HCEC 1CT (cell line): ENCODE data around the gene VPS33B.
A peak's percentile ranks its signal among the peaks of the same experiment; 100 is the strongest.
"Not testable (repeated sequence)": the region's sequence is repeated elsewhere in the genome, so short reads cannot be mapped to it uniquely, and the experiment has no call there.

Experiments used
- DNase-seq: peaks from one replicate; pipeline ENCODE4 v3.0.0-alpha.2; 2017

Gene VPS33B

GRCh38 chr15:91027677-91028076, 5.3 kb upstream of the VPS33B start:
- no peak for DNase-seq

- DNase-seq: no peak
Observed at GRCh38 chr15:91023720-91024119, 1.3 kb upstream of the VPS33B start.

DNA sequence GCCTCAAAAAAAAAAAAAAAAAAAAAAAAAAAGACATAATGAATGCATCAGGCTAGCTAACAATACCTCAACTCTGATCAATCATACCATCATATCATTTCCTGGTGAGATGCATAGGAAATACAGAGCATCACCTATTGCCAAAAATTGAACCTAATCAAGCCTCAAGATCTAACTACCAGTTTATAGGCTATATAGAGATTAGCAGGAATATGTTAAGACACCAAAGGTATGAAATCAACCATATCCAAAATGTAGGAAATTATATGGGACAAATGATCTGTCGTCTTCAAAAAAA, 387 bp upstream of the VPS33B start:
- DNase-seq: no peak

GRCh38 chr15:91021516-91022074, 799 bp downstream of the VPS33B start:
- peak; percentile 56 for DNase-seq

GRCh38 chr15:91018158-91018557, 4.2 kb downstream of the VPS33B start:
- DNase-seq: no peak

- no peak for DNase-seq
Observed at GRCh38 chr15:91017716-91018115, 4.7 kb downstream of the VPS33B start.

DNA sequence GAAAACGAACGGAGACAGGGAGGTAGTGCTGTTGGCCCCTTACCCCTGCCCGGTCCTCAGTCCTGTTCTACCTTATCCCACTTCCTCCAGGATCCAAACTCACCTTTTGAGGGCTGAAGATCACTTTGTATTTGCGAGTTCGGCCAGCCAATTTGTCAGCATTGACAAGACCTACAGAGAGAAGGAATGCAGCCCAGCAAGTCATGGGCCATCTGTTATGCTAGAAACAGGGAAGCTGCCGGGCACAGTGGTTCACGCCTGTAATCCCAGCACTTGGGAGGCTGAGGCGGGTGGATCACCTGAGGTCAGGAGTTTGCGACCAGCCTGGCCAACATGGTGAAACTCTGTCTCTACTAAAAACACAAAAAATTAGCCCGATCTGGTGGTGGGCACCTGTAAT, 8.7 kb downstream of the VPS33B start:
- not testable (repeated sequence) for DNase-seq

- DNase-seq: no peak
Observed at GRCh38 chr15:91007266-91007665, 15.1 kb downstream of the VPS33B start.

DNA sequence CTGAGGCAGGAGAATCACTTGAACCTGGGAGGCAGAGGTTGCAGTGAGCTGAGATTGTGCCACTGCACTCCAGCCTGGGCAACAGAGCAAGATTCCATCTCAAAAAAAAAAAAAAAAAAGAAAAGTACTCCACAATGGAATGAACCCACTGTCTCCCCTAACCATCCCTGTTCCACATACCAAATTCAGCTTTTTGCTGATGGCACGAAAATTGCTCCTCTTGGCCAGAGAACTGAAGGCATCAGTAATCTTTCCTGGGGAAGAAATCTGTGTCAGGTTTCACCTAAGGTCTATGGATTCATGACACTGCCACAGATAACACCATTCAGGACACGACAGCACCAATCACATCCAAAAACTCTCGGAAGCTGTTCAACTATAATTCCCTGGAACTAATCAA, 21.2 kb downstream of the VPS33B start:
- no peak for DNase-seq

DNA sequence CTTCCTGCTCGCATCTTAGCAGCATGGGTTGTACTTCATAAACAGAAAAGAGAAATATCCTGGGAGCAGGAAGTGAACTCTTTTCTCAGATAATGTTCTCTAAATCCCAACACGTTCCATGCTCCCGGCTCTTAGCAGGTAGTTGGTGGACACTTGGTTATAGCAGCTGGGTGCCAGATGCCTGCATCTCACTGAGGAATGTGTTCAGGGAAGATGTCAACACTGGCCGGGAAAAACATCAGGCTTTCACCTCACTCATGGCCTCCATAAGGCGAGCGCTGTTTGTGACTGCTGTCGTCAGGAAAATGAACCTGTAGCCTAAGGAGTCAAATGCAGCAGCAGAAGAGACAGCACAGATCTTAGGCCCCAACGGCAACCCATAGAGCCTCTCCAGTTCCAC, 23.7 kb downstream of the VPS33B start:
- DNase-seq: no peak

- DNase-seq: peak; percentile 98
Observed at GRCh38 chr15:90994417-90995311, 27.7 kb downstream of the VPS33B start, which contains the start of gene PRC1. Gene PRC1, minus strand, starts transcription at chr15:90994535. Its CDS starts 118 bp downstream, at chr15:90994417.

DNA sequence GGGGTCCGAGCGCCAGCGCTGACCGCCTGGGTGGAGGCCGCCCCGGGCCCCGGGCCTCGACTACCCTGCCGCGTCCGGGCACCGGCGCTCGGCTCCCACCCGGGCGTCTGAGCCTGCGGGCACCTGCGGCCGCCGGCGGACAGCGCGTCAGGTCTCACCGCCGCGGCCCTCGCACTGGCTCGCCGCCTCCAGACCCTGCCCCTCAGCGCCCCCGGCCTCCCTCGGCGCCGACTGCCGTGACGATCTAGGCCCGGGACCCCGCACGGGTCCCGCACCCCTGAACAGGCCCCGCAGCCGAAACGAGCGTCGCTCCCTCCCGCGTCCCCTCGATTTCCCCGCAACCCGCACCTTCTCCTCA, 28.4 kb downstream of the VPS33B start:
- no peak for DNase-seq

GRCh38 chr15:90991587-90992285, 30.7 kb downstream of the VPS33B start:
- DNase-seq: no peak

GRCh38 chr15:90990446-90990845, 31.9 kb downstream of the VPS33B start:
- DNase-seq: no peak

GRCh38 chr15:90989040-90989768, 33.2 kb downstream of the VPS33B start:
- DNase-seq: no peak

DNA sequence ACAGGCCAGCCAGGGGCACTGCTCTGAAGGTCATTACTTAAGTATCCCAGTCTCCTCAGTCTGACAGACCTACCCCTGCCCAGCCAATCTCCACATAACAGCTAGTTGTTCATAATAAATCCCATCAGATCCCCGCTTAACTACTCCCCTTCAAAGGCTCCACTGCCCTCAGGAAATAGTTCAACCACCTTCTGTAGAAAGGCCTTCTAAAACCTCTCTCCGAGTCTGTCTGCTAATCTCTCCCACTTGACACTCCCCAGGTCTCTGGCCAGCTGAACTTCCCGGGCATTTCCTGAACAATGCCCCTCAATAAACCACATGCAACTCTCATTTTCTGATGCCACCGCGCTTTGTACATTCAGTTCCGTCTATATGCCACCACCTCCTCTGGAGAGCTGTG, 34.1 kb downstream of the VPS33B start:
- no peak for DNase-seq

- no peak for DNase-seq
Observed at GRCh38 chr15:90987561-90988141, 34.7 kb downstream of the VPS33B start.

- no peak for DNase-seq
Observed at GRCh38 chr15:90986790-90987507, 35.4 kb downstream of the VPS33B start.

DNA sequence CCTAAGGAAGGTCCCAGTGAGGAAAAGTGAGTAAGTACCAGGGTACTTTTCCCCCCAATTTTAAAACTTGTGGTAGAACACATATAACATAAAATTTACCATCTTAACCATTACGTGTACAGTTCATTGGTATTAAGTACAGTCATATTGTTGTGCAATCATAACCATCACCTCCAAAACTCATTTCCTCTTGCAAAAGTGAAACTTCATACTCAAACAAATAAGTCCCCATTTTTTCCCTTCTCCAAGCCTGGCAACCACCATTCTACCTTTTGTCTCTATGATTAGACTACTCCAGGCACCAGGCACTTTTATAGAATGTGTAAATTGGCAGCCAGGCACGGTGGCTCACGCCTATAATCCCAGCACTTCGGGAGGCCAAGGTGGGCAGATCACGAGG, 40.3 kb downstream of the VPS33B start:
- DNase-seq: peak; percentile 73

DNA sequence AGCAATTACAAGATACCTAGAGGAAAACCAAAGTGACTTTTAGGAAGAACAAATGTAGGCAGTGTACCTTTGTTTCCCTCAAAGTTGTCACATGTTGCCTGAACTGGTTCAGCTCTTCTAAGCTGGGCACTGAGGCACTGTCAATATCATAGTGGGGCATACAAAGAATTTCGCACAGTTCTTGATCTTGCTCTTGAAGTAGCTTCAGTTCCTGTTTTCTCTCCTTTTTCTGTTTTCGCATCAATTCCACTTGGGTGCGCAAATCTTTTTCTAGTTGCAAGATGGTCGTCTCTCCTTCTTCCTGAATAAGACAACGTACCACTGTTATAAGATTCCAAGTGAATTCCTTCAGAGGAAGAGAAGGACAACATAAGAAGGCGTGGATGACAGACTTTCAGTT, 40.7 kb downstream of the VPS33B start:
- no peak for DNase-seq

- no peak for DNase-seq
Observed at GRCh38 chr15:90979582-90979981, 42.8 kb downstream of the VPS33B start.

- DNase-seq: no peak
Observed at GRCh38 chr15:90974216-90974615, 48.2 kb downstream of the VPS33B start.
